ENCODE data around the gene G3BP1. TPM values are rescaled to one million over a fixed set of nuclear protein-coding genes. Genes with fewer than 3 reads are reported as not detected.

The G3BP1 gene
- total and polyA plus RNA-seq, 4 donors: 19.1 to 171 (median 87.0) TPM

DNA sequence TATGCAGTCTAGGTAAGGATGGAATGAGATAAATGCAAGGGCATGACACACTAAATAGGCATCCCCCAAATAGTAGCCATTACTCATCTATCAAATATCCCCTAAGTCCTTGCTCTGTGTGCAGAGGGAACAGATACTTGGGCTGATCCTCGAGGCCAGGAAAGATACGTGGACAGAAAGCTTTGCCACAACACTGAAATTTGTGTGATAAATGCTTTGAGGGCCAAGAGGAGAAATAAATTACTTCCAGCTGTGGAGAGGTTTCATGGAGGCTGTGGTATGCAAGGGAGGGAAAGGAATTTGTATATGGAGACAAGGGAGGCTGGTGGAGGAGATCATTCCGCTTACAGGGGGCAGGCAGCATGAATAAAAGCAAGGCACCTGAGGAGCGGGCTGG lies 31.8 kb upstream of the G3BP1 start:
- Histone ChIP-seq H3K27me3 (ENCODE audit: control insufficient read depth in 3 of 3, insufficient read depth in 3 of 3, low read length in 2 of 3) (no peaks in the 10 kb centered on the region), H3K36me3 (ENCODE audit: control insufficient read depth in 4 of 4, insufficient read depth in 4 of 4, low read length in 4 of 4) (peaks cover 0 to 15% (median 4%) of the 10 kb centered on the region in 4 donors), H3K9ac (ENCODE audit: insufficient read depth in 1 of 2, low read length in 2 of 2) (peak overlapping the region in 1 of 2 donors; percentile 9), H3K4me1 (ENCODE audit: control insufficient read depth in 5 of 5, insufficient read depth in 5 of 5, low read length in 5 of 5) (peaks cover 0 to 16% (median 6%) of the 10 kb centered on the region in 5 donors), H3K4me3 (no peak overlapping the region), H3K9me3 (ENCODE audit: control insufficient read depth in 4 of 4, insufficient read depth in 3 of 4, low read length in 3 of 4) (no peaks in the 10 kb centered on the region), H3K27ac (ENCODE audit: low read depth in 1 of 2, low read length in 1 of 2) (peak overlapping the region in 1 of 2 donors; percentile 55)
- peak; percentile 31 for ATAC-seq (ENCODE audit: insufficient read depth, low FRiP score)
- TF ChIP-seq, protein P1, sequence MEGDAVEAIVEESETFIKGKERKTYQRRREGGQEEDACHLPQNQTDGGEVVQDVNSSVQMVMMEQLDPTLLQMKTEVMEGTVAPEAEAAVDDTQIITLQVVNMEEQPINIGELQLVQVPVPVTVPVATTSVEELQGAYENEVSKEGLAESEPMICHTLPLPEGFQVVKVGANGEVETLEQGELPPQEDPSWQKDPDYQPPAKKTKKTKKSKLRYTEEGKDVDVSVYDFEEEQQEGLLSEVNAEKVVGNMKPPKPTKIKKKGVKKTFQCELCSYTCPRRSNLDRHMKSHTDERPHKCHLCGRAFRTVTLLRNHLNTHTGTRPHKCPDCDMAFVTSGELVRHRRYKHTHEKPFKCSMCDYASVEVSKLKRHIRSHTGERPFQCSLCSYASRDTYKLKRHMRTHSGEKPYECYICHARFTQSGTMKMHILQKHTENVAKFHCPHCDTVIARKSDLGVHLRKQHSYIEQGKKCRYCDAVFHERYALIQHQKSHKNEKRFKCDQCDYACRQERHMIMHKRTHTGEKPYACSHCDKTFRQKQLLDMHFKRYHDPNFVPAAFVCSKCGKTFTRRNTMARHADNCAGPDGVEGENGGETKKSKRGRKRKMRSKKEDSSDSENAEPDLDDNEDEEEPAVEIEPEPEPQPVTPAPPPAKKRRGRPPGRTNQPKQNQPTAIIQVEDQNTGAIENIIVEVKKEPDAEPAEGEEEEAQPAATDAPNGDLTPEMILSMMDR (IDR thresholded peaks at IDR 0.05; ENCODE audit: control extremely low read depth, extremely low read depth): no peak
- peak in 1 of 3 donors; percentile 47 for DNase-seq
- 62 to 81% methylated on average over 4 of the region's 4 CpGs for WGBS, 2 donors

DNA sequence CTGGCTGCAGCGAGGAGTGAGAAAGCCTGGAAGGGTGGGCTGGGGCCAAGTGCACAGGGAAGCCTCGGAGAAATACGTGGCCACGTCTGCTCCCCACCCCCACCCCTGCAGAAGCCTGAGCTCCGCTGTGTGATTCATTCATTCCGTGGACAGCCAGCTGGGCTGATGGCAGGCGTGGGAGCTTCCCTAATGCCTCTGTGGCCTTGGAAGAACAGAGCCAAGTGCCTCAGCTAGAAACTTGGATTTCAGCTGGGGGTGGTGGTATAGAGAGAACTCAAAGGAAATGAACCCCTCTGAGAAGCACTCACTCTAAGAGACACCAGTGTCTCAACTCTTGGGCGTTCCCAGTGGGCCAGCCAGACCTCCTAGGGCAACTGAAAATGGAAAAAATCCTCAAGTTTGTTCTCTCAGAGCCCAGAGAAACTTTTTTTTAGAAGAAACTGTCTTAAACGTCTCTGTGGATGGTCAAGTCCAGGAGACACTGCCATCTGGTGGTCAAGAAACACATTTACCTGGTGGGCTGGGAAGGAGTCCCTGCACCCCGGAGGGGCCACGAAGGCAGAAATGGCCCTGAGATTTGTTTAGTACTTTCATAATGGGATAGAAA lies 31.3 kb upstream of the G3BP1 start:
- peak overlapping the region in 1 of 2 donors; percentile 9 for H3K9ac ChIP-seq (ENCODE audit: insufficient read depth in 1 of 2, low read length in 2 of 2)
- ATAC-seq (ENCODE audit: insufficient read depth, low FRiP score) (peak; percentile 71), DNase-seq (peak; percentile 77 to 91 (median 89))
- H3K4me3 ChIP-seq: no peak overlapping the region
- H3K9me3 ChIP-seq (ENCODE audit: control insufficient read depth in 4 of 4, insufficient read depth in 3 of 4, low read length in 3 of 4): no peaks in the 10 kb centered on the region
- WGBS, 2 donors: 21 to 43% methylated on average over 11 of the region's 11 CpGs
- H3K27me3 ChIP-seq (ENCODE audit: control insufficient read depth in 3 of 3, insufficient read depth in 3 of 3, low read length in 2 of 3): no peaks in the 10 kb centered on the region
- TF ChIP-seq, protein P1 (IDR thresholded peaks at IDR 0.05; ENCODE audit: control extremely low read depth, extremely low read depth): peak; percentile 64
- H3K27ac ChIP-seq (ENCODE audit: low read depth in 1 of 2, low read length in 1 of 2): peak overlapping the region; percentile 47 to 67
- H3K36me3 ChIP-seq (ENCODE audit: control insufficient read depth in 4 of 4, insufficient read depth in 4 of 4, low read length in 4 of 4): peaks cover 0 to 20% (median 8%) of the 10 kb centered on the region in 4 donors
- peaks cover 0 to 16% (median 7%) of the 10 kb centered on the region in 5 donors for H3K4me1 ChIP-seq (ENCODE audit: control insufficient read depth in 5 of 5, insufficient read depth in 5 of 5, low read length in 5 of 5)

DNA sequence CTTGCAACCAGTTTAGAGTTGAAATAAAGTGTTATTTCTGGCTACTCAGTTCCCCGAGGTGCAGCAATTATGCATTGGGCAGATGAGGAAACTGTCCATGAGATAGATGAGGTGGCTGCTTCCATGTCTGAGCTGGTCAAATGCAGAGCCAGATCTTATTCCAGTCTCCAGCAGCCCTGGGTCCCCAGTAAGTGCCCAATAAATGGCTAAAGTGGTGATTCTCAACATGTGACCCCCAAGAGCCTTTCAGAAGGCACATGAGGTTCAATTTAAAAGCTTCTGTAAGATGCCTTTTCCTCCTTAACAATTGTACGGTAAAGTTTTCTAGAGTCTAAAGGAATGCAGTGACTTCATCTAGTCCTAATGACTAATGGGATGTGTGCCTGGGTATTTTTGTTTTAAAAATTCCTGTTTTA lies 30.8 kb upstream of the G3BP1 start:
- Histone ChIP-seq H3K9me3 (ENCODE audit: control insufficient read depth in 4 of 4, insufficient read depth in 3 of 4, low read length in 3 of 4) (no peaks in the 10 kb centered on the region), H3K4me3 (no peak overlapping the region), H3K9ac (ENCODE audit: insufficient read depth in 1 of 2, low read length in 2 of 2) (no peak overlapping the region), H3K4me1 (ENCODE audit: control insufficient read depth in 5 of 5, insufficient read depth in 5 of 5, low read length in 5 of 5) (peaks cover 4 to 16% (median 8%) of the 10 kb centered on the region in 5 donors), H3K36me3 (ENCODE audit: control insufficient read depth in 4 of 4, insufficient read depth in 4 of 4, low read length in 4 of 4) (peaks cover 0 to 25% (median 13%) of the 10 kb centered on the region in 4 donors), H3K27ac (ENCODE audit: low read depth in 1 of 2, low read length in 1 of 2) (peak overlapping the region; percentile 56 to 67), H3K27me3 (ENCODE audit: control insufficient read depth in 3 of 3, insufficient read depth in 3 of 3, low read length in 2 of 3) (no peaks in the 10 kb centered on the region)
- 66 to 79% methylated on average over 2 of the region's 2 CpGs for WGBS, 2 donors
- DNase-seq (no peak), ATAC-seq (ENCODE audit: insufficient read depth, low FRiP score) (no peak)
- TF ChIP-seq, protein P1 (IDR thresholded peaks at IDR 0.05; ENCODE audit: control extremely low read depth, extremely low read depth): no peak

Measured in lung (tissue), 12 donors.